H9 (cell line): Measurements from ENCODE around the gene HLA-DOA. TPM values are rescaled to one million over a fixed set of nuclear protein-coding genes. Genes with fewer than 3 reads are reported as not detected.

ENCODE experiments used
- DNase-seq: peaks from one replicate; pipeline ENCODE4 v3.0.0-alpha.2; 2017
- H2AFZ ChIP-seq: one replicate; pipeline ENCODE4 v1.6.1; 2013; ENCODE audit warnings: mild to moderate bottlenecking, low read length, control low read depth, moderate library complexity
- H2AK5ac ChIP-seq: 2 replicates; pipeline ENCODE4 v1.6.1; 2013; ENCODE audit warnings: low read length, control low read depth, mixed read lengths; ENCODE audit not compliant: insufficient read length
- H2BK120ac ChIP-seq: one replicate; pipeline ENCODE4 v1.6.1; 2013; ENCODE audit warnings: low read depth, mild to moderate bottlenecking, low read length, control low read depth, inconsistent platforms; ENCODE audit not compliant: poor library complexity, severe bottlenecking
- H2BK12ac ChIP-seq: 2 replicates; pipeline ENCODE4 v1.6.1; 2013; ENCODE audit warnings: low read length, control low read depth, mixed read lengths, low read depth; ENCODE audit not compliant: insufficient read length
- H2BK15ac ChIP-seq: 2 replicates; pipeline ENCODE4 v1.6.1; 2013; ENCODE audit warnings: low read depth, low read length, control low read depth
- H2BK20ac ChIP-seq: one replicate; pipeline ENCODE4 v1.6.1; 2013; ENCODE audit warnings: low read depth, mild to moderate bottlenecking, low read length, control low read depth, inconsistent platforms; ENCODE audit not compliant: poor library complexity, severe bottlenecking
- H2BK5ac ChIP-seq: 2 replicates; pipeline ENCODE4 v1.6.1; 2013; ENCODE audit warnings: low read length, control low read depth, mixed read lengths; ENCODE audit not compliant: insufficient read length
- H3K14ac ChIP-seq: 2 replicates; pipeline ENCODE4 v1.6.1; 2013; ENCODE audit warnings: low read length, control low read depth; ENCODE audit not compliant: insufficient read depth
- H3K18ac ChIP-seq: 2 replicates; pipeline ENCODE4 v1.6.1; 2013; ENCODE audit warnings: low read depth, mild to moderate bottlenecking, mixed read lengths, low read length, control low read depth; ENCODE audit not compliant: insufficient read length
- H3K23ac ChIP-seq: 2 replicates; pipeline ENCODE4 v1.6.1; 2013; ENCODE audit warnings: low read length, control low read depth, mixed read lengths, low read depth; ENCODE audit not compliant: insufficient read length
- H3K23me2 ChIP-seq: 2 replicates; pipeline ENCODE4 v1.6.1; 2013; ENCODE audit warnings: low read depth, mild to moderate bottlenecking, mixed read lengths, low read length, control low read depth; ENCODE audit not compliant: insufficient read length, poor library complexity, severe bottlenecking
- H3K27ac ChIP-seq: 2 replicates; pipeline ENCODE4 v1.5.1; 2013; ENCODE audit warnings: low read length, control low read depth, mixed read lengths, low read depth; ENCODE audit not compliant: insufficient read length
- H3K27me3 ChIP-seq: 2 replicates; pipeline ENCODE4 v1.6.1; 2013; ENCODE audit warnings: low read length, control low read depth, inconsistent platforms; ENCODE audit not compliant: insufficient read depth
- H3K4ac ChIP-seq: 2 replicates; pipeline ENCODE4 v1.6.1; 2013; ENCODE audit warnings: low read depth, mild to moderate bottlenecking, control low read depth, inconsistent platforms, low read length, moderate library complexity
- H3K4me1 ChIP-seq: 2 replicates; pipeline ENCODE4 v1.6.1; 2013; ENCODE audit warnings: low read length, control low read depth, inconsistent platforms; ENCODE audit not compliant: insufficient read depth
- H3K4me2 ChIP-seq: 2 replicates; pipeline ENCODE4 v1.6.1; 2013; ENCODE audit warnings: low read length, control low read depth, mixed read lengths; ENCODE audit not compliant: insufficient read length, insufficient read depth
- H3K56ac ChIP-seq: 2 replicates; pipeline ENCODE4 v1.6.1; 2013; ENCODE audit warnings: low read depth, mild to moderate bottlenecking, mixed read lengths, low read length, control low read depth; ENCODE audit not compliant: insufficient read length
- H3K79me1 ChIP-seq: 2 replicates; pipeline ENCODE4 v1.6.1; 2013; ENCODE audit warnings: low read depth, mild to moderate bottlenecking, moderate library complexity, low read length, control low read depth, inconsistent platforms; ENCODE audit not compliant: insufficient read depth, poor library complexity, severe bottlenecking
- H3K79me2 ChIP-seq: 2 replicates; pipeline ENCODE4 v1.6.1; 2013; ENCODE audit warnings: low read length, control low read depth, inconsistent platforms; ENCODE audit not compliant: insufficient read depth
- H3K9ac ChIP-seq: 2 replicates; pipeline ENCODE4 v1.6.1; 2013; ENCODE audit warnings: low read length, control low read depth, mixed read lengths; ENCODE audit not compliant: insufficient read length; ENCODE audit errors: extremely low read depth
- H3K9me3 ChIP-seq: one replicate; pipeline ENCODE4 v1.6.1; 2013; ENCODE audit warnings: low read depth, low read length, inconsistent platforms; ENCODE audit not compliant: control insufficient read depth
- H3T11ph ChIP-seq: one replicate; pipeline ENCODE4 v1.6.1; 2013; ENCODE audit warnings: mild to moderate bottlenecking, low read length, control low read depth, inconsistent platforms
- H4K20me1 ChIP-seq: one replicate; pipeline ENCODE4 v1.6.1; 2013; ENCODE audit not compliant: control insufficient read depth, insufficient read length, insufficient read depth
- H4K5ac ChIP-seq: 2 replicates; pipeline ENCODE4 v1.6.1; 2013; ENCODE audit warnings: low read depth, mild to moderate bottlenecking, mixed read lengths, low read length, control low read depth; ENCODE audit not compliant: insufficient read length
- H4K8ac ChIP-seq: replicated peaks from 2 replicates; pipeline ENCODE4 v1.6.1; 2013; ENCODE audit warnings: low read length, control low read depth, mixed read lengths, low read depth; ENCODE audit not compliant: insufficient read length
- H4K91ac ChIP-seq: 2 replicates; pipeline ENCODE4 v1.6.1; 2013; ENCODE audit warnings: low read depth, mild to moderate bottlenecking, moderate library complexity, mixed read lengths, low read length, control low read depth; ENCODE audit not compliant: insufficient read length
- H3K27ac Mint-ChIP-seq, 3 experiments: 2 replicates in 2 of 3; 3 replicates in 1 of 3; pipeline ENCODE4 v1.8.0; 2020 to 2021; ENCODE audit warnings: mixed read lengths in 3 of 3, mild to moderate bottlenecking in 1 of 3, moderate library complexity in 1 of 3
- H3K27me3 Mint-ChIP-seq: 2 replicates; pipeline ENCODE4 v1.8.0; 2021; ENCODE audit warnings: low read depth, mild to moderate bottlenecking, moderate library complexity, mixed read lengths
- H3K36me3 Mint-ChIP-seq, 3 experiments: 2 replicates in 2 of 3; 3 replicates in 1 of 3; pipeline ENCODE4 v1.8.0; 2020 to 2021; ENCODE audit warnings: low read depth in 3 of 3, mixed read lengths in 3 of 3; ENCODE audit not compliant: insufficient read depth in 1 of 3
- H3K4me1 Mint-ChIP-seq, 2 experiments: 2 replicates each; pipeline ENCODE4 v1.8.0; 2020; ENCODE audit warnings: mixed read lengths in 2 of 2
- H3K4me3 Mint-ChIP-seq, 2 experiments: 2 replicates in 1 of 2; 3 replicates in 1 of 2; pipeline ENCODE4 v1.8.0; 2020 to 2021; ENCODE audit warnings: mild to moderate bottlenecking in 2 of 2, mixed read lengths in 2 of 2, moderate library complexity in 1 of 2
- H3K9me3 Mint-ChIP-seq, 2 experiments: 2 replicates in 1 of 2; 3 replicates in 1 of 2; pipeline ENCODE4 v1.8.0; 2020; ENCODE audit warnings: mild to moderate bottlenecking in 2 of 2, mixed read lengths in 2 of 2, moderate library complexity in 1 of 2
- WGBS: extraction: QIAGEN DNeasy Blood & Tissue Kit; methylation state at CpG from one replicate; pipeline ENCODE4 v1.1.7; 2013; ENCODE audit warnings: missing lambda C conversion rate, low lambda C conversion rate, mixed read lengths; ENCODE audit not compliant: insufficient read length; ENCODE audit errors: extremely low coverage; 5-methylcytosine and 5-hydroxymethylcytosine counted together
- total RNA-seq: library from RNA; stranded (reverse); gene quantifications from 2 replicates; pipeline ENCODE4 v1.2.1, GENCODE V29; 2021
- TF ChIP-seq, protein P1 (sequence below): fragments of 200-600 bp; sonication (generic); conservative IDR thresholded peaks from 3 replicates; pipeline ENCODE4 v1.8.0; 2021; ENCODE audit warnings: antibody characterized with exemption, mild to moderate bottlenecking

HLA-DOA gene
- total RNA-seq, 1 experiment from 2014 or later: 15.6 TPM

DNA sequence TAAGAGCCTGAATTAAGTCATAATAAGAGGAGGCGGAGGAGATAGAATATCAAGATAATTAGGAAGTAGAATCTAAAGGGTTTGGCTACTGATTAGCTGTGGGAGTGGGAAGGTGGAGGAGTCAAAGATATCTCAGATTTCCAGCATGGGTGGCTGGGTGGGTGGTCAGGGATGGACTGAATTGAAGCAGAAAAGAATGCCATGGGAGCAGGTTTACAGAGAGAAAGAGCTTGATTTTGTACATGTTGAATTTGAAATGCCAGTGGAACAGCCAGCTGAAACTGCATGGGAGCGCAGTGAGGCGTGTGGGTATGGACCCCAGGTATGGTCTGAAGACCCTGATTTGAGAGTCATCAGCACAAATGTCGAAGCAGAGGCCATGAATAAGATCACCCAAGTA is 55.1 kb downstream of the HLA-DOA start:
- H2BK120ac ChIP-seq: no peak overlapping the region
- Mint-ChIP-seq H3K4me3 (no peak overlapping the region), H3K9me3 (no peaks in the 10 kb centered on the region), H3K36me3 (no peaks in the 10 kb centered on the region), H3K27me3 (no peaks in the 10 kb centered on the region), H3K4me1 (peaks cover 16 to 18% of the 10 kb centered on the region in 2 experiments), H3K27ac (peak overlapping the region in 1 of 3 experiments; percentile 2; a peak in 1 of 7 replicates)
- H3K9ac ChIP-seq: no peak overlapping the region
- no peak overlapping the region for H3K27ac ChIP-seq
- no peak overlapping the region for H3K14ac ChIP-seq
- no peak overlapping the region for H4K8ac ChIP-seq
- no peak overlapping the region for H2BK12ac ChIP-seq
- no peaks in the 10 kb centered on the region for H3K79me1 ChIP-seq
- no peaks in the 10 kb centered on the region for H3K79me2 ChIP-seq
- TF ChIP-seq, protein P1, sequence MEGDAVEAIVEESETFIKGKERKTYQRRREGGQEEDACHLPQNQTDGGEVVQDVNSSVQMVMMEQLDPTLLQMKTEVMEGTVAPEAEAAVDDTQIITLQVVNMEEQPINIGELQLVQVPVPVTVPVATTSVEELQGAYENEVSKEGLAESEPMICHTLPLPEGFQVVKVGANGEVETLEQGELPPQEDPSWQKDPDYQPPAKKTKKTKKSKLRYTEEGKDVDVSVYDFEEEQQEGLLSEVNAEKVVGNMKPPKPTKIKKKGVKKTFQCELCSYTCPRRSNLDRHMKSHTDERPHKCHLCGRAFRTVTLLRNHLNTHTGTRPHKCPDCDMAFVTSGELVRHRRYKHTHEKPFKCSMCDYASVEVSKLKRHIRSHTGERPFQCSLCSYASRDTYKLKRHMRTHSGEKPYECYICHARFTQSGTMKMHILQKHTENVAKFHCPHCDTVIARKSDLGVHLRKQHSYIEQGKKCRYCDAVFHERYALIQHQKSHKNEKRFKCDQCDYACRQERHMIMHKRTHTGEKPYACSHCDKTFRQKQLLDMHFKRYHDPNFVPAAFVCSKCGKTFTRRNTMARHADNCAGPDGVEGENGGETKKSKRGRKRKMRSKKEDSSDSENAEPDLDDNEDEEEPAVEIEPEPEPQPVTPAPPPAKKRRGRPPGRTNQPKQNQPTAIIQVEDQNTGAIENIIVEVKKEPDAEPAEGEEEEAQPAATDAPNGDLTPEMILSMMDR: no peak
- H3K9me3 ChIP-seq: no peaks in the 10 kb centered on the region
- H2BK5ac ChIP-seq: no peak overlapping the region
- H3K27me3 ChIP-seq: no peaks in the 10 kb centered on the region; the same call in 1 of the 2 replicates
- no peaks in the 10 kb centered on the region for H3K23me2 ChIP-seq
- H2AK5ac ChIP-seq: no peak overlapping the region
- no peak overlapping the region for H3K4me2 ChIP-seq
- H3K18ac ChIP-seq: no peak overlapping the region
- no peak overlapping the region for H3K56ac ChIP-seq
- H3K4ac ChIP-seq: no peak overlapping the region
- H4K91ac ChIP-seq: no peak overlapping the region
- H4K5ac ChIP-seq: no peak overlapping the region
- H3K4me1 ChIP-seq: peaks cover 3% of the 10 kb centered on the region; the same call in 1 of the 2 replicates
- no peak overlapping the region for H3T11ph ChIP-seq
- DNase-seq: no peak
- no peak overlapping the region for H2BK15ac ChIP-seq
- H3K23ac ChIP-seq: no peak overlapping the region
- H2AFZ ChIP-seq: no peak overlapping the region
- no peaks in the 10 kb centered on the region for H4K20me1 ChIP-seq
- H2BK20ac ChIP-seq: no peak overlapping the region
- WGBS: no CpG with 5 or more reads among the region's 4 CpGs

Other genes starting within 250 kb of the HLA-DOA start
- gene HLA-DQB2, start 246.1 kb downstream of the HLA-DOA start, total RNA-seq: not detected in 2 replicates
- 0.20 TPM in 1 of 2 replicates, not detected in the other for gene HLA-DOB, start 192.6 kb downstream of the HLA-DOA start, total RNA-seq
- 16.3 and 20.3 TPM in 2 replicates for gene TAP2, start 170.9 kb downstream of the HLA-DOA start, total RNA-seq
- 17.6 and 19.1 TPM in 2 replicates for gene PSMB8, start 165.5 kb downstream of the HLA-DOA start, total RNA-seq
- gene TAP1, start 155.9 kb downstream of the HLA-DOA start, total RNA-seq: 12.1 and 12.7 TPM in 2 replicates
- gene PSMB9, start 155.4 kb downstream of the HLA-DOA start, total RNA-seq: 3.2 and 3.5 TPM in 2 replicates
- gene HLA-DMB, start 68.6 kb downstream of the HLA-DOA start, total RNA-seq: 1.5 and 1.7 TPM in 2 replicates
- gene HLA-DMA, start 56.5 kb downstream of the HLA-DOA start, total RNA-seq: 6.6 and 7.5 TPM in 2 replicates
- 244 and 252 TPM in 2 replicates for gene BRD2, start 41.0 kb downstream of the HLA-DOA start, total RNA-seq
- gene HLA-DPA1, start 64.1 kb upstream of the HLA-DOA start, total RNA-seq: 2.6 and 4.0 TPM in 2 replicates
- 23.4 and 23.6 TPM in 2 replicates for gene HLA-DPB1, start 66.4 kb upstream of the HLA-DOA start, total RNA-seq
- 2.0 and 2.3 TPM in 2 replicates for gene COL11A2, start 182.9 kb upstream of the HLA-DOA start, total RNA-seq
- 14.8 and 16.8 TPM in 2 replicates for gene RXRB, start 191.1 kb upstream of the HLA-DOA start, total RNA-seq
- gene SLC39A7, start 191.3 kb upstream of the HLA-DOA start, total RNA-seq: 105 and 107 TPM in 2 replicates
- gene HSD17B8, start 195.1 kb upstream of the HLA-DOA start, total RNA-seq: 5.5 and 7.1 TPM in 2 replicates
- gene RING1, start 198.9 kb upstream of the HLA-DOA start, total RNA-seq: 29.8 and 31.0 TPM in 2 replicates